Right lobe of liver (tissue), 4 donors: ENCODE measurements around the gene CCDC178.
"Not testable (repeated sequence)": the region's sequence is repeated elsewhere in the genome, so short reads cannot be mapped to it uniquely, and the experiment has no call there.

ENCODE experiments used
- CTCF ChIP-seq, 4 donors: fragments of 200-600 bp in 3 of 4; fragments of 450-650 bp in 1 of 4; IDR thresholded peaks; one replicate each; pipeline versions ENCODE4 v1.5.1 to v1.8.0; 2016 to 2022; ENCODE audit warnings: antibody characterized with exemption in 4 of 4, mild to moderate bottlenecking in 2 of 4
- POLR2A ChIP-seq: fragments of 450-650 bp; IDR thresholded peaks from one replicate; pipeline ENCODE4 v1.6.1; 2017; ENCODE audit warnings: antibody characterized with exemption, mild to moderate bottlenecking
- donor health status: DM: no; HTN: no; CAD: no.
- donor health status: DM: no; HTN: no; CAD: no.
- donor health status: DM: no; HTN: yes; CAD: no.

GRCh38 chr18:33147811-33148210 is 292.7 kb downstream of the CCDC178 start:
- TF ChIP-seq CTCF (IDR thresholded peaks at IDR 0.05); POLR2A: not testable (repeated sequence)
